Measurements from ENCODE around the gene OR52J3. TPM values are rescaled to one million over a fixed set of nuclear protein-coding genes. Genes with fewer than 3 reads are reported as not detected.

The OR52J3 gene
- total RNA-seq, 1 donor from 2014 or later = not detected

GRCh38 chr11:5090668-5091067 lies 44.3 kb downstream of the OR52J3 start:
- H3K4me1 ChIP-seq = peaks cover 7% of the 10 kb centered on the region
- H3K9me3 Mint-ChIP-seq = no peaks in the 10 kb centered on the region
- no peaks in the 10 kb centered on the region for H3K36me3 ChIP-seq
- DNase-seq (ENCODE audit: low spot score) = no peak
- no peak overlapping the region for H3K4me3 Mint-ChIP-seq
- TF ChIP-seq EZH2 (IDR thresholded peaks at IDR 0.05) = no peak
- no peak for TF ChIP-seq EZH2phosphoT487 (IDR thresholded peaks at IDR 0.05)
- TF ChIP-seq, protein P1, sequence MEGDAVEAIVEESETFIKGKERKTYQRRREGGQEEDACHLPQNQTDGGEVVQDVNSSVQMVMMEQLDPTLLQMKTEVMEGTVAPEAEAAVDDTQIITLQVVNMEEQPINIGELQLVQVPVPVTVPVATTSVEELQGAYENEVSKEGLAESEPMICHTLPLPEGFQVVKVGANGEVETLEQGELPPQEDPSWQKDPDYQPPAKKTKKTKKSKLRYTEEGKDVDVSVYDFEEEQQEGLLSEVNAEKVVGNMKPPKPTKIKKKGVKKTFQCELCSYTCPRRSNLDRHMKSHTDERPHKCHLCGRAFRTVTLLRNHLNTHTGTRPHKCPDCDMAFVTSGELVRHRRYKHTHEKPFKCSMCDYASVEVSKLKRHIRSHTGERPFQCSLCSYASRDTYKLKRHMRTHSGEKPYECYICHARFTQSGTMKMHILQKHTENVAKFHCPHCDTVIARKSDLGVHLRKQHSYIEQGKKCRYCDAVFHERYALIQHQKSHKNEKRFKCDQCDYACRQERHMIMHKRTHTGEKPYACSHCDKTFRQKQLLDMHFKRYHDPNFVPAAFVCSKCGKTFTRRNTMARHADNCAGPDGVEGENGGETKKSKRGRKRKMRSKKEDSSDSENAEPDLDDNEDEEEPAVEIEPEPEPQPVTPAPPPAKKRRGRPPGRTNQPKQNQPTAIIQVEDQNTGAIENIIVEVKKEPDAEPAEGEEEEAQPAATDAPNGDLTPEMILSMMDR (IDR thresholded peaks at IDR 0.05) = no peak
- no peaks in the 10 kb centered on the region for H3K27me3 ChIP-seq
- H3K27ac Mint-ChIP-seq = no peak overlapping the region
- no peaks in the 10 kb centered on the region for H3K27me3 Mint-ChIP-seq (ENCODE audit: insufficient read depth, low read depth)
- no peaks in the 10 kb centered on the region for H3K79me2 ChIP-seq (ENCODE audit: low read depth)
- no peak overlapping the region for H3K27ac ChIP-seq
- peaks cover 3% of the 10 kb centered on the region for H3K4me1 Mint-ChIP-seq
- no peak overlapping the region for H2AFZ ChIP-seq (replicated peaks)
- H3K36me3 Mint-ChIP-seq = no peaks in the 10 kb centered on the region
- H3K4me2 ChIP-seq = no peak overlapping the region
- no peak overlapping the region for H3K4me3 ChIP-seq
- no peaks in the 10 kb centered on the region for H3K9me3 ChIP-seq (ENCODE audit: low read depth)
- H4K20me1 ChIP-seq (ENCODE audit: low read depth) = no peaks in the 10 kb centered on the region
- H3F3A ChIP-seq (ENCODE audit: low read depth) = peaks cover 3% of the 10 kb centered on the region
- H3K9ac ChIP-seq = no peak overlapping the region

DNA sequence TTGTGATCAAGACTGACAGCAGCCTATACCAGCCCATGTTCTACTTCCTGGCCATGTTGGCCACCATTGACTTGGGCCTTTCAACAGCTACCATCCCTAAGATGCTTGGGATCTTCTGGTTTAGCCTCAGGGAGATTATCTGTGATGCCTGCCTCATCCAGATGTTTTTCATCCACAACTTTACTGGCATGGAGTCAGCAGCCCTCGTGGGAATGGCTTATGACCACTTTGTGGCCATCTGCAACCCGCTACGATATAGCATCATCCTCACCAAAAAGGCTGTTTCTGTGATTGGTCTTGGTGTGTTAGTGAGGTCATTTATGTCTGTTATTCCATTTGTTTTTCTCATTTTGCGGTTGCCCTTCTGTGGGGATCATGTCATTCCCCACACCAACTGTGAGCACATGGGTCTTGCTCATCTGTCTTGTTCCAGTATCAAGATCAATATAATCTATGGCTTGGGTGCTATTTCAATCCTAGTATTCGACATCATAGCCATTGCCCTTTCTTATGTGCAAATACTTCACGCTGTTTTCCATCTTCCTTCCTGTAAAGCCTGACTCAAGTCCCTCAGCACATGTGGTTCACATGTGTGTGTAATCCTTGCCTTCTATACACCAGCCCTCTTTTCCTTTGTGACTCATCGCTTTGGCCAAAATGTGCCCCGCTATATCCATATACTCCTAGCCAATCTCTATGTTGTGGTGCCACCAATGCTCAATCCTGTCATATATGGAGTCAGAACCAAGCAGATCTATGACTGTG lies 46.7 kb downstream of the OR52J3 start:
- no peak for TF ChIP-seq EZH2phosphoT487 (IDR thresholded peaks at IDR 0.05)
- TF ChIP-seq, protein P1 (IDR thresholded peaks at IDR 0.05) = no peak
- no peaks in the 10 kb centered on the region for H3K36me3 Mint-ChIP-seq
- peaks cover 3% of the 10 kb centered on the region for H3F3A ChIP-seq (ENCODE audit: low read depth)
- H2AFZ ChIP-seq (replicated peaks) = no peak overlapping the region
- H3K4me3 Mint-ChIP-seq = no peak overlapping the region
- no peaks in the 10 kb centered on the region for H4K20me1 ChIP-seq (ENCODE audit: low read depth)
- H3K4me2 ChIP-seq = no peak overlapping the region
- H3K4me3 ChIP-seq = no peak overlapping the region
- H3K9me3 ChIP-seq (ENCODE audit: low read depth) = no peaks in the 10 kb centered on the region
- peaks cover 3% of the 10 kb centered on the region for H3K4me1 Mint-ChIP-seq
- H3K4me1 ChIP-seq = peaks cover 7% of the 10 kb centered on the region
- H3K27ac Mint-ChIP-seq = no peak overlapping the region
- H3K27me3 ChIP-seq = no peaks in the 10 kb centered on the region
- H3K79me2 ChIP-seq (ENCODE audit: low read depth) = no peaks in the 10 kb centered on the region
- H3K36me3 ChIP-seq = no peaks in the 10 kb centered on the region
- no peaks in the 10 kb centered on the region for H3K27me3 Mint-ChIP-seq (ENCODE audit: insufficient read depth, low read depth)
- H3K27ac ChIP-seq = no peak overlapping the region
- DNase-seq (ENCODE audit: low spot score) = no peak
- no peaks in the 10 kb centered on the region for H3K9me3 Mint-ChIP-seq
- H3K9ac ChIP-seq = no peak overlapping the region

DNA sequence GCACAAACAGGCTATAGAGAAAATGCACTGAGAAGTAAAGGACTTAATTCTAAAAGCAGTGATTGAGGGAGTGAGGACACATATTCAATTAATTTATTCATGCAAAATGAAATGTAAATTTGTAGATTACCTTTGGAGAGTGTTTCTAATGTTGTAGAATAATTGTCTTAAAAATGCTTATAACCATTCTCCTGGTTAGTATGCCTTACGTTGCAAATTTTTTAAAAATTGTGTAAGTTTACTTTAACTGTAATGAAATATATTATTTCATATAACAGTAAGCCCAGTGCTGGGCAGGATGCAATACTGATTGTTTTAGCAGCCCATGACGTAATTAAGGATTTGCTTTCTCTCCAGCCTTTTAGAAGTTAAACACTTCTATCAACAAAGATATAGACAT lies 49.7 kb downstream of the OR52J3 start:
- no peaks in the 10 kb centered on the region for H3K27me3 ChIP-seq
- Mint-ChIP-seq H3K27me3 (ENCODE audit: insufficient read depth, low read depth) (no peaks in the 10 kb centered on the region), H3K9me3 (no peaks in the 10 kb centered on the region), H3K4me1 (no peaks in the 10 kb centered on the region), H3K27ac (no peak overlapping the region), H3K36me3 (no peaks in the 10 kb centered on the region), H3K4me3 (no peak overlapping the region)
- TF ChIP-seq EZH2phosphoT487 (IDR thresholded peaks at IDR 0.05) (no peak), EZH2 (IDR thresholded peaks at IDR 0.05) (no peak)
- TF ChIP-seq, protein P1 (IDR thresholded peaks at IDR 0.05) = no peak
- H3F3A ChIP-seq (ENCODE audit: low read depth) = no peaks in the 10 kb centered on the region
- no peaks in the 10 kb centered on the region for H3K4me1 ChIP-seq
- H3K36me3 ChIP-seq = no peaks in the 10 kb centered on the region
- no peaks in the 10 kb centered on the region for H3K9me3 ChIP-seq (ENCODE audit: low read depth)
- no peak overlapping the region for H3K27ac ChIP-seq
- no peak overlapping the region for H2AFZ ChIP-seq (replicated peaks)
- no peak for DNase-seq (ENCODE audit: low spot score)
- no peaks in the 10 kb centered on the region for H4K20me1 ChIP-seq (ENCODE audit: low read depth)
- no peak overlapping the region for H3K4me2 ChIP-seq
- H3K4me3 ChIP-seq = no peak overlapping the region
- no peaks in the 10 kb centered on the region for H3K79me2 ChIP-seq (ENCODE audit: low read depth)
- H3K9ac ChIP-seq = no peak overlapping the region

Other genes with a start within 250 kb of the OR52J3 start
- not detected in 2 replicates for gene OR52R1, start 242.1 kb upstream of the OR52J3 start, total RNA-seq (ENCODE audit: low replicate concordance)
- not detected in 2 replicates for gene OR51F2, start 225.2 kb upstream of the OR52J3 start, total RNA-seq (ENCODE audit: low replicate concordance)
- not detected in 2 replicates for gene OR51S1, start 197.3 kb upstream of the OR52J3 start, total RNA-seq (ENCODE audit: low replicate concordance)
- gene OR51T1, start 164.6 kb upstream of the OR52J3 start, total RNA-seq (ENCODE audit: low replicate concordance) = not detected in 2 replicates
- not detected in 2 replicates for gene OR51A7, start 142.7 kb upstream of the OR52J3 start, total RNA-seq (ENCODE audit: low replicate concordance)
- not detected in 2 replicates for gene OR51G2, start 127.2 kb upstream of the OR52J3 start, total RNA-seq (ENCODE audit: low replicate concordance)
- gene OR51G1, start 122.2 kb upstream of the OR52J3 start, total RNA-seq (ENCODE audit: low replicate concordance) = not detected in 2 replicates
- gene OR51A4, start 98.9 kb upstream of the OR52J3 start, total RNA-seq (ENCODE audit: low replicate concordance) = not detected in 2 replicates
- gene OR51A2, start 90.8 kb upstream of the OR52J3 start, total RNA-seq (ENCODE audit: low replicate concordance) = not detected in 2 replicates
- not detected in 2 replicates for gene OR51L1, start 51.7 kb upstream of the OR52J3 start, total RNA-seq (ENCODE audit: low replicate concordance)
- gene OR52E2, start 13.1 kb downstream of the OR52J3 start, total RNA-seq (ENCODE audit: low replicate concordance) = not detected in 2 replicates
- not detected in 2 replicates for gene OR52E1, start 23.0 kb downstream of the OR52J3 start, total RNA-seq (ENCODE audit: low replicate concordance)
- not detected in 2 replicates for gene OR52A5, start 91.8 kb downstream of the OR52J3 start, total RNA-seq (ENCODE audit: low replicate concordance)
- not detected in 2 replicates for gene OR52A1, start 108.2 kb downstream of the OR52J3 start, total RNA-seq (ENCODE audit: low replicate concordance)
- not detected in 2 replicates for gene OR51V1, start 154.2 kb downstream of the OR52J3 start, total RNA-seq (ENCODE audit: low replicate concordance)
- not detected in 2 replicates for gene HBB, start 180.5 kb downstream of the OR52J3 start, total RNA-seq (ENCODE audit: low replicate concordance)
- not detected in 2 replicates for gene HBD, start 188.0 kb downstream of the OR52J3 start, total RNA-seq (ENCODE audit: low replicate concordance)
- not detected in 2 replicates for gene HBG1, start 203.3 kb downstream of the OR52J3 start, total RNA-seq (ENCODE audit: low replicate concordance)
- gene HBG2, start 208.3 kb downstream of the OR52J3 start, total RNA-seq (ENCODE audit: low replicate concordance) = not detected in 2 replicates
- not detected in 2 replicates for gene HBE1, start 223.4 kb downstream of the OR52J3 start, total RNA-seq (ENCODE audit: low replicate concordance)

Measured in neural progenitor cell (in vitro differentiated cells).